Kidney (tissue), 14 donors: ENCODE measurements around the gene GNG13. TPM values are rescaled to one million over a fixed set of nuclear protein-coding genes. Genes with fewer than 3 reads are reported as not detected.
A peak's percentile ranks its signal among the peaks of the same experiment; 100 is the strongest.

Experiments
- DNase-seq, 5 donors: peaks; one replicate each; pipeline ENCODE4 v3.0.0-alpha.2; 2013 to 2020
- FAIRE-seq: peaks from 2 replicates; lab custom pipeline; 2012; peaks lifted over from hg19 to GRCh38; lab: Jason Lieb, UNC
- H3K27ac ChIP-seq, 2 donors: one replicate each; pipeline ENCODE4 v1.7.0; 2013; ENCODE audit warnings: low read depth in 2 of 2, low read length in 2 of 2, inconsistent platforms in 1 of 2
- H3K27me3 ChIP-seq: one replicate; pipeline ENCODE4 v1.7.1; 2013; ENCODE audit warnings: low read length, inconsistent platforms; ENCODE audit not compliant: control insufficient read depth, insufficient read depth
- H3K36me3 ChIP-seq, 3 donors: one replicate each; pipeline versions ENCODE4 v1.7.0 to v1.7.1; 2013; ENCODE audit warnings: low read length in 3 of 3, control low read depth in 1 of 3, inconsistent platforms in 1 of 3; ENCODE audit not compliant: insufficient read depth in 3 of 3, control insufficient read depth in 2 of 3
- H3K4me1 ChIP-seq, 3 donors: one replicate each; pipeline versions ENCODE4 v1.7.0 to v1.7.1; 2013; ENCODE audit warnings: low read length in 3 of 3, inconsistent platforms in 1 of 3, low read depth in 1 of 3; ENCODE audit not compliant: control insufficient read depth in 2 of 3, insufficient read depth in 2 of 3
- H3K4me3 ChIP-seq, 3 donors: one replicate each; pipeline versions ENCODE4 v1.7.0 to v1.8.1; 2013; ENCODE audit warnings: low read length in 3 of 3, control low read depth in 1 of 3, inconsistent platforms in 1 of 3
- H3K9ac ChIP-seq, 3 donors: one replicate each; pipeline versions ENCODE4 v1.7.0 to v1.7.1; 2013; ENCODE audit warnings: low read length in 3 of 3, control low read depth in 1 of 3, inconsistent platforms in 1 of 3
- H3K9me3 ChIP-seq, 3 donors: one replicate each; pipeline versions ENCODE4 v1.7.0 to v1.7.1; 2013; ENCODE audit warnings: low read length in 3 of 3, control low read depth in 1 of 3, inconsistent platforms in 1 of 3; ENCODE audit not compliant: control insufficient read depth in 2 of 3, insufficient read depth in 1 of 3
- intact Hi-C: fragments of 100-400 bp; cut with DNase I; formaldehyde crosslinking; loops from one replicate; pipeline ENCODE4 v1.11.1; 2022
- polyA plus RNA-seq: library from polyadenylated mRNA; stranded (reverse); fragments of 350-450 nt; fragmentation: Illumina TruSeq; extraction: RNeasy Lipid Tissue Mini Kit (QIAGEN cat#74804); gene quantifications from one replicate; pipeline ENCODE4 v1.2.3, GENCODE V29; 2014; ENCODE audit warnings: low read depth, low replicate concordance; ENCODE audit not compliant: insufficient read depth
- total RNA-seq: library from RNA; stranded (reverse); fragmentation: NEBNext Ultra II Directional; extraction: Animal tissue kit (Norgen Biotek cat#: 25700); gene quantifications from one replicate; pipeline ENCODE4 v1.2.1, GENCODE V29; 2021
- TF ChIP-seq, protein P1 (sequence below): IDR thresholded peaks from 3 replicates; pipeline ENCODE4 v1.5.1; 2012; ENCODE audit warnings: mild to moderate bottlenecking, moderate library complexity, borderline replicate concordance; ENCODE audit not compliant: insufficient read depth; ENCODE audit errors: extremely low read depth
- donor health status: control.
- donor health status: control.
- donor health status: control.
- donor health status: control.
- donor health status: control.
- donor health status: DM: yes; HTN: yes; CAD: no.
- donor health status: Normal renal cell carcinoma (clear cell type).

Gene GNG13
- total and polyA plus RNA-seq, 2 donors from 2014 or later: not detected

GRCh38 chr16:765488-765865, 35.1 kb downstream of the GNG13 start:
- FAIRE-seq: no peak

DNA sequence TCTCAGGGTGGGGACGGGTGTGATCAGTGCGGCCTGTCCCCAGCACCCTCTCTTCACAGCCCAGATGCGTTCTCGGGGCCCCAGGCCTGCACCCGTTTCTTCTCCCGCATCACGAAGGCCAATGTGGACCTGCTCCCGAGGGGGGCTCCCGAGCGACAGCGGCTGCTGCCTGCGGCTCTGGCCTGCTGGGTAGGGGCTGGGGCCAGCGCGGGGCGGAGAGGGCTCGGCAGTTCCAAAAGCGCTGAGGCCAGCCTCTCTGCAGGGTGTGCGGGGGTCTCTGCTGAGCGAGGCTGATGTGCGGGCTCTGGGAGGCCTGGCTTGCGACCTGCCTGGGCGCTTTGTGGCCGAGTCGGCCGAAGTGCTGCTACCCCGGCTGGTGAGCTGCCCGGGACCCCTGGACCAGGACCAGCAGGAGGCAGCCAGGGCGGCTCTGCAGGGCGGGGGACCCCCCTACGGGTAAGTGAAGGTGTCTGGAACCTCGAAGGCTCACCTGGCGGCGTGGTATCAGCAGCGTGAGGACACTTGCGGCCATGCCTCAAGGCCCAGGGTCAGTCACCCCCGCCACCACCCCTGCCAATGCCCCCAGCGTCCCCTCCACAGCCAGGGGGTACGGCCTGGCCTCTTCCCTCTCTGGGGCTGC, 35.6 kb downstream of the GNG13 start:
- Histone ChIP-seq H3K4me1 (no peaks in the 10 kb centered on the region), H3K27ac (no peak overlapping the region), H3K27me3 (no peaks in the 10 kb centered on the region), H3K4me3 (no peak overlapping the region), H3K9me3 (no peaks in the 10 kb centered on the region), H3K36me3 (no peaks in the 10 kb centered on the region), H3K9ac (no peak overlapping the region)
- TF ChIP-seq, protein P1, sequence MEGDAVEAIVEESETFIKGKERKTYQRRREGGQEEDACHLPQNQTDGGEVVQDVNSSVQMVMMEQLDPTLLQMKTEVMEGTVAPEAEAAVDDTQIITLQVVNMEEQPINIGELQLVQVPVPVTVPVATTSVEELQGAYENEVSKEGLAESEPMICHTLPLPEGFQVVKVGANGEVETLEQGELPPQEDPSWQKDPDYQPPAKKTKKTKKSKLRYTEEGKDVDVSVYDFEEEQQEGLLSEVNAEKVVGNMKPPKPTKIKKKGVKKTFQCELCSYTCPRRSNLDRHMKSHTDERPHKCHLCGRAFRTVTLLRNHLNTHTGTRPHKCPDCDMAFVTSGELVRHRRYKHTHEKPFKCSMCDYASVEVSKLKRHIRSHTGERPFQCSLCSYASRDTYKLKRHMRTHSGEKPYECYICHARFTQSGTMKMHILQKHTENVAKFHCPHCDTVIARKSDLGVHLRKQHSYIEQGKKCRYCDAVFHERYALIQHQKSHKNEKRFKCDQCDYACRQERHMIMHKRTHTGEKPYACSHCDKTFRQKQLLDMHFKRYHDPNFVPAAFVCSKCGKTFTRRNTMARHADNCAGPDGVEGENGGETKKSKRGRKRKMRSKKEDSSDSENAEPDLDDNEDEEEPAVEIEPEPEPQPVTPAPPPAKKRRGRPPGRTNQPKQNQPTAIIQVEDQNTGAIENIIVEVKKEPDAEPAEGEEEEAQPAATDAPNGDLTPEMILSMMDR: no peak
- FAIRE-seq (no peak), DNase-seq (peak in 1 of 5 donors; percentile 44)
- intact Hi-C loops: no loop called here

More at GRCh38 chr16:765488-765865, 35.1 kb downstream of the GNG13 start:
- H3K4me1 ChIP-seq: no peaks in the 10 kb centered on the region
- no peaks in the 10 kb centered on the region for H3K27me3 ChIP-seq
- no peak overlapping the region for H3K27ac ChIP-seq
- no peak overlapping the region for H3K9ac ChIP-seq
- intact Hi-C loops: no loop called here
- H3K36me3 ChIP-seq: no peaks in the 10 kb centered on the region
- TF ChIP-seq, protein P1: no peak
- no peaks in the 10 kb centered on the region for H3K9me3 ChIP-seq
- no peak overlapping the region for H3K4me3 ChIP-seq
- DNase-seq: peak in 2 of 5 donors; percentile 45 to 70

- H3K27me3 ChIP-seq: no peaks in the 10 kb centered on the region
- DNase-seq (peak in 1 of 5 donors; percentile 39), FAIRE-seq (no peak)
- H3K9ac ChIP-seq: no peak overlapping the region
- H3K4me3 ChIP-seq: no peak overlapping the region
- no peaks in the 10 kb centered on the region for H3K9me3 ChIP-seq
- H3K36me3 ChIP-seq: no peaks in the 10 kb centered on the region
- intact Hi-C loops: no loop called here
- H3K4me1 ChIP-seq: no peaks in the 10 kb centered on the region
- no peak overlapping the region for H3K27ac ChIP-seq
- TF ChIP-seq, protein P1: no peak
Observed at GRCh38 chr16:764184-764750, 36.3 kb downstream of the GNG13 start.
